HTR-8/SVneo (cell line): ENCODE measurements around the gene DPY19L3.
"Not testable (repeated sequence)": the region's sequence is repeated elsewhere in the genome, so short reads cannot be mapped to it uniquely, and the experiment has no call there.

Experiments used
- DNase-seq: peaks from one replicate; pipeline ENCODE4 v3.0.0; 2011; ENCODE audit warnings: low spot score, mixed read lengths; ENCODE audit not compliant: insufficient read length
- FAIRE-seq: peaks from 2 replicates; lab custom pipeline; 2011; peaks lifted over from hg19 to GRCh38; lab: Jason Lieb, UNC

Gene DPY19L3

DNA sequence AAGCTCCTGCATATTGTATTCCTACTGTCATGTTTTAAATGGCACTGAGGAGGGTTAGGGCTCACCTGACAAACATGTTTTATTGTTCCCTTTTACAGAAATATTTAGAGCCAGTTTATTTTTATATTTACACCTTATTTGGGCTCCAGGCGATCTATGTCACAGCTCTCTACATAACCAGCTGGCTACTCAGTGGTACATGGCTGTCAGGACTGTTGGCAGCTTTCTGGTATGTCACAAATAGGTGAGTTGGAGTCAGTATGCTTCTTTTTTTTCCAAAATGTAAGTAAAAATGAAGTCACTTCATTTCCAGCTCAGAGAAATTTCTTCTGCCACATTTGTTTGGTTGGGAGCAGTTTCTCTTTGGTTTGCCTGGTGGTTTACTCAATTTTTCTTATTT, 31.5 kb downstream of the DPY19L3 start:
- no peak for FAIRE-seq
- no peak for DNase-seq

DNA sequence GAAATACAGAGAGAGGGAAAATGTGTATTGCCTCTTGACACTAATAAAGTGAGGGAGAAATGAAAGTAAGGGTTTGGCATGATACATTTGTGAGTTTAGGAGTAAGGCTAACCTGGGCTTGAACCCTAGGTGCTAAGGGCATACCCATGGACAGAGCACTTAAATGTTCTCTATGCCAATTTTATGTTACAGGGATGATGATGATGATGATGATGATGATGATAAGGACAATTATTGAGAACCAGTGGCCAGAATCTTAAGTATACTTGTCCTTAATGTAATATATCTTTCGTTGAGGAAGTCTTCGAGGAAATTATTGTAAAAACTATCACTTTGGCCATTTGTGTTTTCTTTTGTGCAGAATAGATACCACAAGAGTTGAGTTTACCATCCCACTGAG, 33.2 kb downstream of the DPY19L3 start:
- DNase-seq (no peak), FAIRE-seq (no peak)

DNA sequence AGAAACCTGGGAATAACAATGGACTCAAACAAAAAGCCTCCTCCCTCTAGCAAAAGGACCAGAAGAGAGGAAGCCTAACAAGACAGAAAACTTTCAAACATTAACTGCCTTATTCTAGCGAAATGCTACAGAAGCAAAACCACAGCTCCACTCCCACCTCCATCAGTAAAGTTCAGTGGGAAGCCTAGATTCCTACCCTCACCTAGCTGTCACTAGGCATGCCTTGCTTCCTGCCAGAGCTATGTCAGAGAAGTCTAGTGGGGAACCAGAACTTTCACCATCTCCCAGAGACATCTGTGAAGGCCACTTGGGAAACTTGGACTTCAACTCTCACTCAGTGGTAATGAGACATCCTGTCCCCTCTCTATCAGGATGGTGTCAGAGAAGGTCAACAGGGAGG, 37.1 kb downstream of the DPY19L3 start:
- FAIRE-seq: no peak
- no peak for DNase-seq

DNA sequence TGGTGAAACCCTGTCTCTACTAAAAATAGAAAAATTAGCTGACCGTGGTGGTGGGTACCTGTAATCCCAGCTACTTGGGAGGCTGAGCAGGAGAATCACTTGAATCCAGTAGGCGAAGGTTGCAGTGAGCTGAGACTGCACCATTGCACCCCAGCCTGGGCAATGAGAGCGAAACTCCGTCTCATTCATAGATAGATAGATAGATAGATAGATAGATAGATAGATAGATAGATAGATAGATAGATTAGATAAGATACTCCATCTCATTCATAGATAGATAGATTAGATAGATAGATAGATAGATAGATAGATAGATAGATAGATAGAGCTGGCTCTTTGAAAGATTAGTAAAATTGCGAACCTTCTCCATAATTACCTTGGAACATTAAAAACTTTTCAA, 42.0 kb downstream of the DPY19L3 start:
- not testable (repeated sequence) for FAIRE-seq

DNA sequence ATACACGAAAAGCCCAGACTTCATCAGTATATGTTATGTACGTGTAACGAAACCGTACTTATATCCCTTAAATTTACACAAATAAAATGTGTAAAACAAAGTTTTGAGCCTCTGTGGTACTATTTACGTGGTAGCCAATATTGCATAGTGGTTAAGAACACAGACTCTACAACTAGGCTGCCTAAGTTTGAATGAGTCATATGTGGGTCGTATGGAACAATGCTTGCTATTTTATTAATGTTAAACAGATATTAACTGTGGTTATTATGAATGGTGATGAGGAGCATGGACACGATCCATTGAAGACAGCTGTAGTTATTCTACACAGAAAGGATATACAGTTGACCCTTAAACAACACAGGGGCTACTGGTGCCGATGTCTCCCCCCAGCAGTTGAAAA, 42.5 kb downstream of the DPY19L3 start:
- no peak for FAIRE-seq

More for the DNA sequence above, 42.0 kb downstream of the DPY19L3 start:
- not testable (repeated sequence) for DNase-seq

DNA sequence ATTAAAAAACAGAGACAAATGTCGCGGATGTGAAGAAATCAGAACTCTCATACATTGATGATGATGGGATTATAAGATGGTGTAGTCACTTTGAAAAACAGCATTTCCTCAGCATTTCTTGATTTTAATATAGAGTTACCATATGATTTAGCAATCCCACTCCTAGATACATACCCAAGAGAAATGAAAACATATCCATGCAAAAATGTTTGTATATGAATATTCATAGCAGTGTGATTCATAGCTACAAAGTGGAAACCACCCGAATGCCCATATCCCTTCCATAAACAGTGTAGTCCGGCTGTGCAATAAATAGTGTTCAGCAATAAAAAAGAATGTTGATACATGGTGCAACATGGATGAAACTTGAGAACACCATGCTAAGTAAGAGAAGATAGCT, 44.6 kb downstream of the DPY19L3 start:
- no peak for FAIRE-seq

More for the DNA sequence above, 42.5 kb downstream of the DPY19L3 start:
- no peak for DNase-seq

DNA sequence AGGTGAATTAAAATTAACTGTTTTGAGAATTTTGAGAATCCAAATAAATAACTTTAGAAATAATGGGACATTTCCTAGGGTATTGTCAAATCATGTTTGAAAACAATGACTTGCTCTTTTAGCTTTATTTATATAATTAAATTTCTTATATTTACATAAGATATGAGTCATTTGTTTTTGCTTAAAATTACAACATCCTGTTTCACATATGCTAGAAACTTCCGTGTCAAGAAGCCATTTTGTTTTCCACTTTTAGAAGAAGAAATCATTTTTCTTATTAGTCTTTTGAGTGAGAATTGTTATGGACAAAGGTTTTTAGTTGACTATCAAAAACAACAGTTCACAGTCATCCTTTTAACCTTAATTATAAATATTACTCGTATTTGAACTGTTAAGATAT, 48.2 kb downstream of the DPY19L3 start:
- FAIRE-seq (no peak), DNase-seq (no peak)

More for the DNA sequence above, 44.6 kb downstream of the DPY19L3 start:
- DNase-seq: no peak

DNA sequence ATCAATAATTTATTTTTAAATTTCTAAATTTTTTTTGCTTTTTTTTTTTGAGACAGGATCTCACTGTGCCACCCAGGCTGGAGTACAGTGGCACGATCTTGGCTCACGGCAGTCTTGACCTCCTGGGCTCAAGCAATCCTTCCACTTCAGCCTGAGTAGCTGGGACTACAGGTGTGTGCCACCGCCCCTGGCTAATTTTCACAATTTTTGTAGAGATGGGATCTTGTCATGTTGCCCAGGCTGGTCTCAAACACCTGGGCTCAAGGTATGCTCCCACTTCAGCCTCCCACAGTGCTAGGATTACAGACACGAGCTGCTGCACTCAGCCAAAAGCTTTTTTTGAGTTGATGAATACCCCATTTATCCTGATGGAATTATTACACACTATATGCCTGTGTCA, 50.8 kb downstream of the DPY19L3 start:
- DNase-seq (no peak), FAIRE-seq (no peak)

DNA sequence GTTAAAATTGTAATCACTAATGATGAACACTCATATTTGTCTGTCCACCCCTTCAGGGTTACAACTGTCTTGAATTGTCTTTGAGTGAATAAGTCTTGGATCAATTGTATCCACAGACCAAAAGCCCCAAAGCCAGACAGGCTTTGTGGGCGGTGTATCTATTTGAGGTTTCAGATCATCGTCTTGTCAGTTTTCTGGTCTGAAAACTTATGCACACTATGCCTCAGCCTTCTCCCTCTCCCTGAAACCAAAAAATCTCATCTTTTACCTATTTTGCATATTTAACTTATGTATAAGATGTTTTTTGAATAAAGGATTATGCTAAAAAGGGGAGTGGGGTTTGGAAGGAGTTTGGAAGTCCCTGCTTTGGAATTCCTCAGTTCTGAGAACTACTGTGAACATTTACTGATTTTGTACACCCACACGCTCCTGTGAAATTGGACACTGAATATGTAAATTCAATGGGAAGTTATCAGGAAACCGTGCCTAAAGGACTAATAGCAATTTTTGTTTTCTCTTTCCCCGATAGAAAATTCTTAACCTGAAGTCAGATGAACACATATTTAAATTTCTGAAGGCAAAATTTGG, 52.1 kb downstream of the DPY19L3 start:
- DNase-seq (no peak), FAIRE-seq (no peak)

DNA sequence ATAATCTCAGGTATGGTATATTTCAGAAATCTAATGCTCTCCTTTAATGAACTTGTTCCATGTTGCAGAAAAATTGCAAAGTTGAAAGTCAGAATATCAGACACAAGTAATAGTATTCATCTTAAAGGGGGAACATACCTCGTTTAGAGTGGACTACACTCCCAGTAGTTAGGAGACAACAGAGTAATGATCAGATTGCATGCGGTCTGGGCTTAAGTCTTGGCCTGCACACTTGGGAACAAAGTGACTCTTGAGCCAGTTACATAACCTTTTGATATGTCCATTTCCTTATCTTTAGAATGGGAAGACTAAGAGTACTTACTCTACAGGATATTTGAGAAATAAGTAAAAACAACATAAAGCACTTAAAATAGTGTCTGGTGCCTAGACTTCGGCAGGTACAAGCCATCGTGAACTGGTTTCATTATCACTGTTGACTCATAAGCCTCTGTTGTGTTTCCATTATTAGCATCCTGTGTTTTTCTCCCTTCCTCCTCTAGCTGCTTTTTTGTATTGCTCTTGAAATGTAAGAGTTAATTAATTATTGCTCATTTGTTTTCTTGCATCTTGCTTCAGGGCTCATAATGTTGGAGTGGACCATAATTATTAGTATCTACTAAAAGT, 53.0 kb downstream of the DPY19L3 start:
- peak; percentile 62 for FAIRE-seq
- no peak for DNase-seq

DNA sequence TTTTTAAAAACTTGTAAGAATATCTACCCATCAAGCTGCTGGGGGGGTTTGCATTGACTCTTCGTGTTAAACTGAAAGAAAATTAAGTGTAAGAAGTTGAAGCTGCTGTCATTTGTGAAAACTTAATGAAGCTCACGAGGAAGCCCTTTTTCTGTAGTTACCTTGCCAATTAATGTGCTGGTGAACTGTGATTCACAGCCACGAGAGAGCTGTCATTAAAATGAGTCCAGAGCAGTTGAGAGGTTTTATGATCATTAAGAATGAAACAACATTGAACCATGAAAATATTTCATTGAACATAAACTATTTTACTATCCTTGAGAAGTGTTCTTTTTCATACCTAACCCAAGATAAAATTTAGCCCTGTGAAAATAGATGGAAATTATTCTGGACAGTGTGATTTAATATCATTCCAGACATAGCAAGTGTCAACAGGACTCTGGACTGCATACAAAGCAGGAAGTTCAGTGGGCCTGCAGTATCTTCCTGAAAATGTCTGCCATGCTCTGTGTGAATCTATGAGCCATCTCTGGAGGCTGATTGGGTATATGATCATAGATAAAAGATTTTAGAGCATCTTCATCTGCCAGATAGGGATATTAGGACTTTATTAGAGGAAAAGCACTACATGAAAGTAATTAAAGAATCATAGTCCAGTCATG, 53.8 kb downstream of the DPY19L3 start:
- DNase-seq (no peak), FAIRE-seq (no peak)

DNA sequence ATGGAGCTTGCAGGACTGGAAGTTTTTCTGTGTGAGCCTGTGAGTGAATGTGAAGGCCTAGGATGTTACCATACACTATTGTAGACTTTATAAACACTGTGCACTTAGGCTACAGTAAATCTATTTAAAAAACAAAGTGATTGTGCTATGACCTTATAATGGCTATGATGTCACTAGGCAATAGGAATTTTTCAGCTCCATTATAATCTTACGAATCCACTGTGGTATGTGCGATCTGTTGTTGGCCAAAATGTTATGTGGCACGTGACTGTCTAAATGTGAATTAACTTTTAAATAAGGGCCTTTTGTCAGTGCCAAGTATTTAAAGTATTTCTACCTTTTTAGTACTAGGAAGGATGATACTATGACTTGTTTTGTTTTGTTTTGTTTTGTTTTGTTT, 54.9 kb downstream of the DPY19L3 start:
- FAIRE-seq (no peak), DNase-seq (no peak)

DNA sequence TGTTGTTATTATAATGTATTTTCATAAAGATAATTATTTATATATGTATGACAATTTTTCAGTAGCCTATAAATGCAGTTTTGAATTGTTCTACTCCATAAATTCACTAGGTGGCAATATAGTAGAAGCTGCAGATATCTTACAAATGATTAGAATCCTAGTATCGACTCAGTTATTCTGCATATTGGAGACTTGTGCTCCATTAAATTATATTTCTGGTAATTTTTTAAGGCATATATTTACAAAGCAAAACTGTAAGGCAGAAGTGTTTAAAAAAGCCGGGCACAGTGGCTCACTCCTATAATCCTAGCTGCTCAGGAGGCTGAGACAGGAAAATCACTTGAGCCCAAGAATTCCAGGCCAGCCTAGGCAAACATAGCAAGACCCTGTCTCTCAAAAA, 58.7 kb downstream of the DPY19L3 start:
- FAIRE-seq: no peak
- peak; percentile 15 for DNase-seq

DNA sequence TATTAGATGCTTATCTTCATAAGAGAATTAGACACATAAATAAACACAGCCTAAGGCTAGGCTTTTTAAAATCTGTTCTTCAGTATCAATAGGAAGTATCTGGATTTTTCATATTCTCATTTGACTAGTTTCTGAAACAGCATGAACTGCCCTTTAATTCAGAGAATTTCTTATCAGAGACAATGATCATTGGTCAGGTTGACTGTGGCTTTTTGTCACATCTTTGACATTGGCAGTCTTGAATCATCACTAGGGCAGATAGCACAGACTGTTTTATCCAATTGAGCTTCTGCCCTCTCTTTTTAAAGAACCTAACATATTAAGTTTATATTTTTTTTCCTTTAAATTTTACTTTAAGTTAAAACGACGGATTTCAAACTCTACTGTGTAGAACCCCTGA, 59.6 kb downstream of the DPY19L3 start:
- FAIRE-seq (no peak), DNase-seq (no peak)

DNA sequence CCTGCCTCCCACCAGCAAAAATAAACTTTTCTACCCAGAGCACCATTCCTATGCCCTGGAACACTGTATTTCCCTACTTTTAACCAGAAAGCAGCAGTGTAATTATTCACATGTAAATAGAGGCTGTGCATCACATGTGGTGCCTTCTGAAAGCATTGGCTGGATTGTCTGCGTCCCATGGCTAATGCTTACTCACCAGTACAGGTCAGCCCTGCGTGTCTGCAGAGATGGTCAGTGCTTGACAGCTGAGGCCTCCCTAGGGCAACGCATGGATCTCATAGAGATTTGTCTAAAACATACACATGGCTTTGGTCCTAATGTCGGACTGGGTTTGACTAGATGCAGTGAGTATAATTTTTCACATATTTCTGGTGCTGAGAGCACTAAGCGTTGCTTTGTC, 64.2 kb downstream of the DPY19L3 start:
- DNase-seq (no peak), FAIRE-seq (no peak)

DNA sequence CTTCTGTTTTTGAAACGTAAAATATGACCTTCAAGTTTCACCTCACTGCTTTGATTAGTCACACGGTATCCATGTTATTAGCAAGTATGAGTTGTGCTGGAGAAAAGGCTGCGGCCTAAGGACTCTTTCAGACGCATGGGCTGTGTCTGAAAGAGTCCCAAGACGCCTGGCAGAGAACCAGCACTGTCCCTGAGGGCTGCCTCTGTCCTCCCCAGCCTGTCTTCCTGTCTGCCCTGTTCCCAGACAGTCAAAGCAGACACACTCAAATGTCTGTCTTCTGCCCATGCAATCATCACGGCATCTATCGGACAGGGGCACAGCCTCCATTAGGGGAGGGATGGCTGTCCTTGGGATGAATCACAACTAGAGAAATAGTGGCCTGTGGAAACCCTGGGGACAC, 65.5 kb downstream of the DPY19L3 start:
- FAIRE-seq (no peak), DNase-seq (no peak)

DNA sequence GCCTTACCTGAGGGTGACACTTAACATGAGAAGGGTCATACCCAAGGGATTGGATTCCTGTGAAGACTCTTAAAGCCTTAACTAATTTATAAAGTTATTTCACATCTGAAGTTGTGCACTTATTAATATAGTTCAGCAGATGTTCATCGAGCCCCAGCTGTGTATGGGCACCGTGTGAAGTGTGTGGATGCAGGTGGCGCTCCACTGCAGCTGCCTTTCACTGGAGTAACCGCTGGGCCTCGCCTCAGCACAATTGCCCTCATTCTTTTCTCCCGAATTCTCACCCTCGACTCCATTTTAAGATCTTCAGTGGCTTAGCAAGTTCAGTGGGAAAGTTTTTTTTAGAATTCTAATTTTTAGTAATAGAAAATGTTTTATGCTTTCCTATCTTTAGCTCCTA, 66.2 kb downstream of the DPY19L3 start:
- no peak for FAIRE-seq
- no peak for DNase-seq

DNA sequence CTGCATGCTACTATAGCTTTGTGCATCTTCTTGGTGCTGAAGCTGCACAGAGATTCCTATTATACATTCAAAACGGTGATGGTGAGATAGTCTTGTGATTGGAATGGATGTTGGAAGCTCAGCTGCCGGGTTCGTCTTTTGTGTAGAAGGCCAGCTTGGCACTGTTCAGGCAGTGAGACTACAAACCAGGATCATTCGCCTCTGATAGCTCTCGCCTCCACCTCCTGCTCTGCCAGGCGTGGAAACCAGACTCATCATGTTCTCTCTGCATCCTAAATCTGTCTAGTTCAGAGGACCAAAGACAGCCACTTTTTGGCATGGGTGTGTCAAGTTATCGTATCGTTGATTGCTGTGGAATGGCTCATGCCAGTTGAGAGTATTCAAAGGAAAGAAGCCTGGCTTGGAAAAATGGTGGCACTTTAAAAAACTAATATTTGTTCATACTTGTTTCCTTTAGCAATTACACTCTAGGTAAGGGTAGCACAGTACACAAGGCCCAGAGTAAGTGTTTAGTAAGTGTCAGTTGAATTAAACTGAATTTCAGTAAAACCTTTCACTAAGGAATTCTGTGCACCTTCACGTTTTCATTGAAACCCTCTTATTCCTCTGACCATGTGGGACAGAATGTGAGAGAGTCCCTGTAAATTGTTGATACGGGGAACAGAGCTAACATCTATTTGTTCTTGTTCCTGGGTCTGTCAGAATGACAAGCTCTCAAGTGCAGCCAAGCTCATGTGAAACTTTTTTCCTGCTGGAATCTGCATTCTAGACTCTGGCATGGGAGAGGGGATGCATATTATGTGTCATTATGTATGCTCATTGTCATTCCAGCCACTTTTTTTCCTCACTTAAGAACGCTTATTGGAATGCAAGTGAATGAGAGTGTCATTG, 69.8 kb downstream of the DPY19L3 start:
- no peak for FAIRE-seq
- DNase-seq: no peak

DNA sequence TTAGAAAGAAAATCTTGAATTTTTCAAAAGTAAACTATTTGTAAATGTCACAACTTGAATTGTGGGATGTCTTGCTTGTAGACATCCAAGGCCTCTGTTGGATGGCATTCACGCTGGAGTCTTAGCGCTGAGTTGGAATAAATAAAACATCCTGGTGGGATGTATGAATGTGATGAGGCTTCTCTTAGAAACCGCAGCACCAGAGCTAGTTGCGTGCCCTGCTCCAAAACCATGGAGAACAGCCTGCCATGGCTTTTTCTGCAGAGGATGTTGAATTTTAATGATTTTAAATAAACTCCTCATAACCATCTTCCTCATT, 70.4 kb downstream of the DPY19L3 start:
- no peak for FAIRE-seq
- DNase-seq: no peak

DNA sequence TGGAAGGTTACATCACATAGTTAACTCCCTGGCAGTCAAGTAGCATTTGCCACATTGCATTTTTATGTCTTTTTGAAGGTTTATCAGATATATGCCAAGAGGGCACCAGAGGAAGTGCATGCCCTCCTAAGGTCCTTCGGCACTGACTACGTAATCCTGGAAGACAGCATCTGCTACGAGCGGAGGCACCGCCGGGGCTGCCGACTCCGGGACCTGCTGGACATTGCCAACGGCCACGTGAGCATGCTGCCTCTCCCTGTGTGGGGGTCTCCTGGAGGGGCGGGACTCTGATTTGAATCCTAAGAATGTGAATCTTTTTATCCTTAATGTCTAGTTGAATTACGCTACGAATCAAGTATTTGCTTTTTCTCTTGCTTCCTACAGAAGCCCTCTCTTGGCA, 74.8 kb downstream of the DPY19L3 start:
- no peak for DNase-seq
- FAIRE-seq: no peak

DNA sequence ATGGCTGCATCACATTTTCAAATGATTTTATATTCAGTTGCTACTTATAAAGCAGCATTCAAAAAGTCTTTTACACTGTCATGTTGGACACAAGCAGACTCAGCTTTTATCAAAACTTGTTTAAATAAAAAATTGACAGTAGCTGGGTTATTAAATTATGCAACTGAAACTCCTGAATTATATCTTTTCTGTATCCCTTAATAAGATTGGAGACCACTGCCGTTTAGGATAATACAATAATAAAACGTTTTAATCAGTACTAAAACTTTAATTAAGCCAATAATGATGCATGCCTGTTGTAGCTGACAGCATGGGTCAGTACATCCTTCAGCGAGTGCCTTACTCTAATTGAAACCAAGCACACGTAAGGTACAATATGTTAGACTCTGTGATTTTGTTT, 78.0 kb downstream of the DPY19L3 start:
- DNase-seq (no peak), FAIRE-seq (no peak)
